ENCODE data around the gene GPX2.

GRCh38 chr14:64968651-64969050, 26.1 kb upstream of the GPX2 start:
- TF ChIP-seq, protein P1, sequence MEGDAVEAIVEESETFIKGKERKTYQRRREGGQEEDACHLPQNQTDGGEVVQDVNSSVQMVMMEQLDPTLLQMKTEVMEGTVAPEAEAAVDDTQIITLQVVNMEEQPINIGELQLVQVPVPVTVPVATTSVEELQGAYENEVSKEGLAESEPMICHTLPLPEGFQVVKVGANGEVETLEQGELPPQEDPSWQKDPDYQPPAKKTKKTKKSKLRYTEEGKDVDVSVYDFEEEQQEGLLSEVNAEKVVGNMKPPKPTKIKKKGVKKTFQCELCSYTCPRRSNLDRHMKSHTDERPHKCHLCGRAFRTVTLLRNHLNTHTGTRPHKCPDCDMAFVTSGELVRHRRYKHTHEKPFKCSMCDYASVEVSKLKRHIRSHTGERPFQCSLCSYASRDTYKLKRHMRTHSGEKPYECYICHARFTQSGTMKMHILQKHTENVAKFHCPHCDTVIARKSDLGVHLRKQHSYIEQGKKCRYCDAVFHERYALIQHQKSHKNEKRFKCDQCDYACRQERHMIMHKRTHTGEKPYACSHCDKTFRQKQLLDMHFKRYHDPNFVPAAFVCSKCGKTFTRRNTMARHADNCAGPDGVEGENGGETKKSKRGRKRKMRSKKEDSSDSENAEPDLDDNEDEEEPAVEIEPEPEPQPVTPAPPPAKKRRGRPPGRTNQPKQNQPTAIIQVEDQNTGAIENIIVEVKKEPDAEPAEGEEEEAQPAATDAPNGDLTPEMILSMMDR (IDR thresholded peaks at IDR 0.05) = no peak
- no peak for TF ChIP-seq ZFX (IDR thresholded peaks at IDR 0.05; ENCODE audit: borderline replicate concordance)

All from 22Rv1 (cell line).